IMR-90 (cell line): ENCODE results near the gene RSU1.

Experiments used
- CEBPB ChIP-seq: IDR thresholded peaks from 2 replicates; pipeline ENCODE4 v1.6.1; 2012; ENCODE audit warnings: low read depth, low read length, improper control_type of control experiment
- FOS ChIP-seq: fragments of 150-350 bp; IDR thresholded peaks from 2 replicates; pipeline ENCODE4 v1.6.1; 2016; ENCODE audit warnings: low read depth, low read length
- MAFK ChIP-seq: IDR thresholded peaks from 2 replicates; pipeline ENCODE4 v1.6.1; 2012; ENCODE audit warnings: low read depth, low read length, improper control_type of control experiment
- MAZ ChIP-seq: IDR thresholded peaks from 2 replicates; pipeline ENCODE4 v1.6.1; 2012; ENCODE audit warnings: low read depth, mild to moderate bottlenecking, low read length, improper control_type of control experiment, moderate library complexity, borderline replicate concordance
- MXI1 ChIP-seq: IDR thresholded peaks from 2 replicates; pipeline ENCODE4 v1.6.1; 2012; ENCODE audit warnings: low read depth, mild to moderate bottlenecking, low read length, moderate library complexity, borderline replicate concordance
- NFE2L2 ChIP-seq: fragments of 150-350 bp; IDR thresholded peaks from 2 replicates; pipeline ENCODE4 v1.6.1; 2016; ENCODE audit warnings: low read depth, mild to moderate bottlenecking, low read length
- POLR2A ChIP-seq: IDR thresholded peaks from 2 replicates; pipeline ENCODE4 v1.6.1; 2012; ENCODE audit warnings: mild to moderate bottlenecking, low read depth, low read length
- RAD21 ChIP-seq: IDR thresholded peaks from 2 replicates; pipeline ENCODE4 v1.6.1; 2012; ENCODE audit warnings: low read length, improper control_type of control experiment
- RCOR1 ChIP-seq: IDR thresholded peaks from 2 replicates; pipeline ENCODE4 v1.6.1; 2012; ENCODE audit warnings: mild to moderate bottlenecking, low read length, improper control_type of control experiment; ENCODE audit not compliant: insufficient replicate concordance
- RFX5 ChIP-seq: IDR thresholded peaks from 2 replicates; pipeline ENCODE4 v1.8.0; 2012; ENCODE audit warnings: low read depth, mild to moderate bottlenecking, low read length, moderate library complexity
- SMC3 ChIP-seq: fragments of 150-350 bp; IDR thresholded peaks from 2 replicates; pipeline ENCODE4 v1.6.1; 2016; ENCODE audit warnings: low read depth, mild to moderate bottlenecking, antibody characterized with exemption, low read length, moderate library complexity
- TF ChIP-seq, protein P1 (sequence below): fragments of 150-350 bp; IDR thresholded peaks from 2 replicates; pipeline ENCODE4 v1.6.1; 2017; ENCODE audit warnings: mild to moderate bottlenecking, antibody characterized with exemption, low read length, low read depth
- TF ChIP-seq, protein P2 (sequence below): conservative IDR thresholded peaks from 2 replicates; pipeline ENCODE4 v1.5.1; 2012; ENCODE audit warnings: mild to moderate bottlenecking, low read depth, low read length, improper control_type of control experiment
- TF ChIP-seq, protein P3 (sequence below): fragments of 150-350 bp; IDR thresholded peaks from 2 replicates; pipeline ENCODE4 v1.6.1; 2016; ENCODE audit warnings: low read depth, mild to moderate bottlenecking, low read length, moderate library complexity, borderline replicate concordance

DNA sequence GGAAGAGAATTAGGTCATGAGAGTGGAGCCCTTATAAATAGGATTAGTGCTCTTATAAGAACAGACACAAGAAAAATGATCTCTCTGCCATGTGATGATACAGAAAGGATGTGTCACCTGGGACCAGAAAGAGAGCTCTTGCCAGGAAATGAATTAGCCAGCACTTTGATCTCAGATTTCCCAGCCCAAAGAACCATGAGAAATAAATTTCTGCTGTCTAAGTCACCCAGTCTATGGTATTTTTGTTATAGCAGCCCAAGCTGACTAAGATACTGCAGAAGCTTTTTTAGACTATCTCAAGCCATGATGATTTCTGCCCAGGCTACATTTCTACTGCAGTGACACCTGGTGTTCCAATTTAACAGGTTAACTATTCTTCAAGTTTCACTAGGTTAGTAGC lies 84.8 kb downstream of the RSU1 start:
- TF ChIP-seq NFE2L2 (no peak), RFX5 (no peak), POLR2A (no peak), RCOR1 (no peak), MAFK (no peak), CEBPB (no peak), RAD21 (no peak), MAZ (no peak), SMC3 (no peak), MXI1 (no peak), FOS (no peak)
- TF ChIP-seq, protein P1, sequence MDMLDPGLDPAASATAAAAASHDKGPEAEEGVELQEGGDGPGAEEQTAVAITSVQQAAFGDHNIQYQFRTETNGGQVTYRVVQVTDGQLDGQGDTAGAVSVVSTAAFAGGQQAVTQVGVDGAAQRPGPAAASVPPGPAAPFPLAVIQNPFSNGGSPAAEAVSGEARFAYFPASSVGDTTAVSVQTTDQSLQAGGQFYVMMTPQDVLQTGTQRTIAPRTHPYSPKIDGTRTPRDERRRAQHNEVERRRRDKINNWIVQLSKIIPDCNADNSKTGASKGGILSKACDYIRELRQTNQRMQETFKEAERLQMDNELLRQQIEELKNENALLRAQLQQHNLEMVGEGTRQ, result no peak
- TF ChIP-seq, protein P2, sequence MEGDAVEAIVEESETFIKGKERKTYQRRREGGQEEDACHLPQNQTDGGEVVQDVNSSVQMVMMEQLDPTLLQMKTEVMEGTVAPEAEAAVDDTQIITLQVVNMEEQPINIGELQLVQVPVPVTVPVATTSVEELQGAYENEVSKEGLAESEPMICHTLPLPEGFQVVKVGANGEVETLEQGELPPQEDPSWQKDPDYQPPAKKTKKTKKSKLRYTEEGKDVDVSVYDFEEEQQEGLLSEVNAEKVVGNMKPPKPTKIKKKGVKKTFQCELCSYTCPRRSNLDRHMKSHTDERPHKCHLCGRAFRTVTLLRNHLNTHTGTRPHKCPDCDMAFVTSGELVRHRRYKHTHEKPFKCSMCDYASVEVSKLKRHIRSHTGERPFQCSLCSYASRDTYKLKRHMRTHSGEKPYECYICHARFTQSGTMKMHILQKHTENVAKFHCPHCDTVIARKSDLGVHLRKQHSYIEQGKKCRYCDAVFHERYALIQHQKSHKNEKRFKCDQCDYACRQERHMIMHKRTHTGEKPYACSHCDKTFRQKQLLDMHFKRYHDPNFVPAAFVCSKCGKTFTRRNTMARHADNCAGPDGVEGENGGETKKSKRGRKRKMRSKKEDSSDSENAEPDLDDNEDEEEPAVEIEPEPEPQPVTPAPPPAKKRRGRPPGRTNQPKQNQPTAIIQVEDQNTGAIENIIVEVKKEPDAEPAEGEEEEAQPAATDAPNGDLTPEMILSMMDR, result no peak
- TF ChIP-seq, protein P3, sequence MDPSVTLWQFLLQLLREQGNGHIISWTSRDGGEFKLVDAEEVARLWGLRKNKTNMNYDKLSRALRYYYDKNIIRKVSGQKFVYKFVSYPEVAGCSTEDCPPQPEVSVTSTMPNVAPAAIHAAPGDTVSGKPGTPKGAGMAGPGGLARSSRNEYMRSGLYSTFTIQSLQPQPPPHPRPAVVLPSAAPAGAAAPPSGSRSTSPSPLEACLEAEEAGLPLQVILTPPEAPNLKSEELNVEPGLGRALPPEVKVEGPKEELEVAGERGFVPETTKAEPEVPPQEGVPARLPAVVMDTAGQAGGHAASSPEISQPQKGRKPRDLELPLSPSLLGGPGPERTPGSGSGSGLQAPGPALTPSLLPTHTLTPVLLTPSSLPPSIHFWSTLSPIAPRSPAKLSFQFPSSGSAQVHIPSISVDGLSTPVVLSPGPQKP, result no peak
